ENCODE data around the gene NOS1AP.

GRCh38 chr1:162193815-162194214 is 124.3 kb downstream of the NOS1AP start:
- TF ChIP-seq EP300 (IDR thresholded peaks at IDR 0.05; ENCODE audit: low read depth) (no peak), POLR2A (IDR thresholded peaks at IDR 0.05) (no peak)
- TF ChIP-seq, protein P1, sequence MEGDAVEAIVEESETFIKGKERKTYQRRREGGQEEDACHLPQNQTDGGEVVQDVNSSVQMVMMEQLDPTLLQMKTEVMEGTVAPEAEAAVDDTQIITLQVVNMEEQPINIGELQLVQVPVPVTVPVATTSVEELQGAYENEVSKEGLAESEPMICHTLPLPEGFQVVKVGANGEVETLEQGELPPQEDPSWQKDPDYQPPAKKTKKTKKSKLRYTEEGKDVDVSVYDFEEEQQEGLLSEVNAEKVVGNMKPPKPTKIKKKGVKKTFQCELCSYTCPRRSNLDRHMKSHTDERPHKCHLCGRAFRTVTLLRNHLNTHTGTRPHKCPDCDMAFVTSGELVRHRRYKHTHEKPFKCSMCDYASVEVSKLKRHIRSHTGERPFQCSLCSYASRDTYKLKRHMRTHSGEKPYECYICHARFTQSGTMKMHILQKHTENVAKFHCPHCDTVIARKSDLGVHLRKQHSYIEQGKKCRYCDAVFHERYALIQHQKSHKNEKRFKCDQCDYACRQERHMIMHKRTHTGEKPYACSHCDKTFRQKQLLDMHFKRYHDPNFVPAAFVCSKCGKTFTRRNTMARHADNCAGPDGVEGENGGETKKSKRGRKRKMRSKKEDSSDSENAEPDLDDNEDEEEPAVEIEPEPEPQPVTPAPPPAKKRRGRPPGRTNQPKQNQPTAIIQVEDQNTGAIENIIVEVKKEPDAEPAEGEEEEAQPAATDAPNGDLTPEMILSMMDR (IDR thresholded peaks at IDR 0.05) = no peak

All from transverse colon (tissue), 3 donors.